Common myeloid progenitor, CD34-positive (primary cell): ENCODE data around the gene F10.
A peak's percentile ranks its signal among the peaks of the same experiment; 100 is the strongest.

Source experiments
- CTCF ChIA-PET: fragments of 350-600 bp; sonication (Branson Sonifier 250); formaldehyde crosslinking; loops from one replicate; lab custom pipeline; 2021; ENCODE audit warnings: antibody characterized with exemption; lab: Charles Lee
- POLR2A ChIA-PET: fragments of 350-600 bp; sonication (Branson Sonifier 250); formaldehyde crosslinking; loops from one replicate; lab custom pipeline; 2021; ENCODE audit warnings: antibody characterized with exemption; lab: Charles Lee
- DNase-seq, 3 donors: peaks; one replicate each; pipeline versions ENCODE4 v3.0.0 to v3.0.0-alpha.2; 2013
- H3K27ac ChIP-seq, 2 experiments: 1 replicate in 1 of 2; 2 replicates in 1 of 2; pipeline ENCODE4 v1.7.0; 2013; ENCODE audit warnings: inconsistent platforms in 2 of 2, low read length in 2 of 2, mild to moderate bottlenecking in 2 of 2, low read depth in 1 of 2, moderate library complexity in 1 of 2; ENCODE audit not compliant: severe bottlenecking in 2 of 2, insufficient read depth in 1 of 2, poor library complexity in 1 of 2
- H3K27me3 ChIP-seq, 5 experiments: replicated peaks in 2 of 5; 1 replicate in 3 of 5; 2 replicates in 2 of 5; pipeline versions ENCODE4 v1.6.1 to v1.7.0; 2013; ENCODE audit warnings: low read length in 4 of 5, mild to moderate bottlenecking in 2 of 5, moderate library complexity in 2 of 5, inconsistent platforms in 1 of 5; ENCODE audit not compliant: insufficient read depth in 5 of 5, control insufficient read depth in 4 of 5
- H3K36me3 ChIP-seq, 4 experiments: 1 replicate in 2 of 4; 2 replicates in 2 of 4; pipeline versions ENCODE4 v1.6.1 to v1.7.0; 2013; ENCODE audit warnings: low read length in 3 of 4, control low read depth in 1 of 4, mild to moderate bottlenecking in 1 of 4; ENCODE audit not compliant: control insufficient read depth in 4 of 4, insufficient read depth in 4 of 4
- H3K4me1 ChIP-seq, 4 experiments: 1 replicate in 3 of 4; 2 replicates in 1 of 4; pipeline versions ENCODE4 v1.6.1 to v1.7.1; 2013; ENCODE audit warnings: low read length in 3 of 4, mild to moderate bottlenecking in 3 of 4, control low read depth in 1 of 4, inconsistent platforms in 1 of 4, moderate library complexity in 1 of 4; ENCODE audit not compliant: control insufficient read depth in 4 of 4, insufficient read depth in 4 of 4; ENCODE audit errors: control extremely low read depth in 1 of 4
- H3K4me3 ChIP-seq, 7 experiments: 1 replicate in 4 of 7; 2 replicates in 3 of 7; pipeline versions ENCODE4 v1.5.1 to v1.7.0; 2013; ENCODE audit warnings: mild to moderate bottlenecking in 7 of 7, low read length in 6 of 7, moderate library complexity in 6 of 7, inconsistent platforms in 2 of 7, low read depth in 2 of 7, control low read depth in 1 of 7; ENCODE audit not compliant: insufficient read depth in 4 of 7, control insufficient read depth in 1 of 7; ENCODE audit errors: extremely low read depth in 1 of 7
- H3K9me3 ChIP-seq, 5 experiments: 1 replicate in 4 of 5; 2 replicates in 1 of 5; pipeline versions ENCODE4 v1.6.1 to v1.7.1; 2013; ENCODE audit warnings: low read length in 4 of 5, mild to moderate bottlenecking in 2 of 5, inconsistent platforms in 1 of 5, low read depth in 1 of 5, moderate library complexity in 1 of 5; ENCODE audit not compliant: control insufficient read depth in 4 of 5, insufficient read depth in 2 of 5; ENCODE audit errors: control extremely low read depth in 1 of 5
- WGBS: methylation state at CpG from one replicate; pipeline ENCODE4 v1.1.5; 2013; ENCODE audit not compliant: insufficient coverage; 5-methylcytosine and 5-hydroxymethylcytosine counted together

The F10 gene

DNA sequence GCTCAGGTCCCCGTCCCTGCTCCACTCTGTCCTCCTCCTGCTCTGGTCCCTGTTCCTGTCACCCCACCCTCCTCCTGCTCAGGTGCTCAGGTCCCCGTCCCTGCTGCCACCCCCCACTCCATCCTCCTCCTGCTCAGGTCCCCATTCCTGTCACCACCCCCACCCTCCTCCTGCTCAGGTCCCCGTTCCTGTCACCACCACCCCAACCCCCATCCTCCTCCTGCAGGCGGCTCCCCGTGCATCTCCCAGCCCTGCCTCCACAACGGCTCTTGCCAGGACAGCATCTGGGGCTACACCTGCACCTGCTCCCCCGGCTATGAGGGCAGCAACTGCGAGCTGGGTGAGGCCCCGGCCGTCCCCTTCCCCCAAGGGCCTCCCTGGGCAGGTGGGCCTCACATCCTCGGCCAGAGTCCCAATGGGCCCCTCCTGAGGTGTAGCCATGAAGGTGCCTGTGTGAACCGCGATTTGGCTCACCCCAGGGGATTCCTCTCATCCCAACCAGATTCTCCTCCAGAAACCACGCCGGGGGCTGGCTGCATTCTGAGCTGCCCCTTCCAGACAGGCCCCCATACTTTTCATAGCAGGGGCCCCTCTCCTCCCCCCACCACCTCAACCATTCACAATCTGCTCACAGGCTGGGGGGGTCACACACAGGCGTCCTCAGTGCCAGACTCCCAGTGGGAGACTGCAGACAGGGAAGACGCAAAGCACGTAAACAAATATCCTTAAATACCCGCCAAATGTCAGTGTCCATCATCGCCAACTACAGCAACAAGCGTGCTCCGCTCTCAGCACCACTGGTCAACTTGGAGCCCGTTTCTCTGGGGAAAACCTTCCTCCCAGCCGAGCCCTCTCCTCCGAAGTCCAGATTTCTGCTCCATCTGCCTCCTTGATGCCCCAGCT, 40.4 kb downstream of the F10 start:
- ChIA-PET POLR2A (no interaction called here), CTCF (no interaction called here)
- peaks cover 0 to 2% (median under 1%) of the 10 kb centered on the region in 4 experiments for H3K36me3 ChIP-seq
- no peak overlapping the region for H3K4me3 ChIP-seq
- peaks cover 0 to 14% (median 4%) of the 10 kb centered on the region in 5 experiments for H3K27me3 ChIP-seq
- 70% methylated on average over 17 of the region's 25 CpGs for WGBS
- peaks cover 0 to 14% (median 7%) of the 10 kb centered on the region in 4 experiments for H3K4me1 ChIP-seq
- no peak overlapping the region for H3K27ac ChIP-seq
- H3K9me3 ChIP-seq, result peaks cover 0 to 2% (median 0%) of the 10 kb centered on the region in 5 experiments
- DNase-seq, result no peak

DNA sequence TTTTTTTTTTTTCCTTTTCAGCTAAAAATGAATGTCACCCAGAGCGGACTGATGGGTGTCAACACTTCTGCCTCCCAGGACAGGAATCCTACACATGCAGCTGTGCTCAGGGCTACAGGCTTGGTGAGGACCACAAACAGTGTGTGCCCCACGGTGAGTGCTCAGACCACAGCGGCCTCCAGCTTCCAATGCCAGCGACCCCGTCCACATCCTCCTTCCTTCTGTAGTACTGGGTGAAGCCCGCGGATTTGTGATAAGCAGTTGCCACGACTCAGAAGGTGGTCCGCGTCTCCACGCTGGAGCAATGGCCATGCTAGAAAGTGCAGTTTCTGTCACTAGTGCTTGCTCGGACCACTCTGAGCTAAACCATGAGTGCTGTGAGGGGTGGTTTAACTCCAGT, 41.9 kb downstream of the F10 start:
- WGBS, result 36% methylated on average over 10 of the region's 12 CpGs
- Histone ChIP-seq H3K27ac (no peak overlapping the region), H3K9me3 (peaks cover 0 to 3% (median 2%) of the 10 kb centered on the region in 5 experiments), H3K36me3 (peaks cover 0 to 6% (median 3%) of the 10 kb centered on the region in 4 experiments), H3K4me1 (peaks cover 0 to 14% (median 7%) of the 10 kb centered on the region in 4 experiments), H3K27me3 (peaks cover 0 to 14% (median 4%) of the 10 kb centered on the region in 5 experiments), H3K4me3 (peak overlapping the region in 1 of 7 experiments; percentile 28)
- ChIA-PET CTCF (interaction anchor here (0.6 to 0.8 kb wide), 2 partner anchors 17 to 276 kb away, joined by 3 read pairs; no protein-coding TSS in a partner anchor), POLR2A (no interaction called here)
- peak; percentile 19 to 86 (median 40) for DNase-seq

GRCh38 chr13:113166266-113166665, 43.7 kb downstream of the F10 start:
- H3K27ac ChIP-seq, result no peak overlapping the region
- DNase-seq, result no peak
- H3K27me3 ChIP-seq, result peaks cover 0 to 9% (median 4%) of the 10 kb centered on the region in 5 experiments
- CTCF ChIA-PET, result interaction anchor here (1.2 kb wide), 1 partner anchor 13 kb away, joined by 3 read pairs; no protein-coding TSS in a partner anchor
- WGBS, result 74% methylated on average over 5 of the region's 10 CpGs
- peaks cover 0 to 25% (median 11%) of the 10 kb centered on the region in 4 experiments for H3K4me1 ChIP-seq
- H3K36me3 ChIP-seq, result peaks cover 2 to 13% (median 4%) of the 10 kb centered on the region in 4 experiments
- no peak overlapping the region for H3K4me3 ChIP-seq
- H3K9me3 ChIP-seq, result peaks cover 0 to 3% (median 2%) of the 10 kb centered on the region in 5 experiments
- POLR2A ChIA-PET, result no interaction called here

GRCh38 chr13:113166681-113167080, 44.1 kb downstream of the F10 start:
- POLR2A ChIA-PET, result no interaction called here
- CTCF ChIA-PET, result no interaction called here
- no peak overlapping the region for H3K27ac ChIP-seq
- no peak overlapping the region for H3K4me3 ChIP-seq
- DNase-seq, result no peak
- peaks cover 0 to 24% (median 10%) of the 10 kb centered on the region in 4 experiments for H3K4me1 ChIP-seq
- peaks cover 0 to 6% (median 3%) of the 10 kb centered on the region in 5 experiments for H3K27me3 ChIP-seq
- H3K36me3 ChIP-seq, result peaks cover 4 to 17% (median 5%) of the 10 kb centered on the region in 4 experiments
- peaks cover 0 to 3% (median 2%) of the 10 kb centered on the region in 5 experiments for H3K9me3 ChIP-seq
- WGBS, result 85% methylated on average over 3 of the region's 5 CpGs

- H3K27ac ChIP-seq, result no peak overlapping the region
- H3K4me1 ChIP-seq, result peaks cover 0 to 24% (median 10%) of the 10 kb centered on the region in 4 experiments
- H3K9me3 ChIP-seq, result peaks cover 0 to 3% (median 2%) of the 10 kb centered on the region in 5 experiments
- no peak overlapping the region for H3K4me3 ChIP-seq
- CTCF ChIA-PET, result no interaction called here
- peaks cover 4 to 21% (median 6%) of the 10 kb centered on the region in 4 experiments for H3K36me3 ChIP-seq
- no peak for DNase-seq
- peaks cover 0 to 6% (median 3%) of the 10 kb centered on the region in 5 experiments for H3K27me3 ChIP-seq
- 97% methylated on average over 8 of the region's 10 CpGs for WGBS
- POLR2A ChIA-PET, result no interaction called here
These were observed 44.6 kb downstream of the F10 start for GRCh38 chr13:113167155-113167554.

DNA sequence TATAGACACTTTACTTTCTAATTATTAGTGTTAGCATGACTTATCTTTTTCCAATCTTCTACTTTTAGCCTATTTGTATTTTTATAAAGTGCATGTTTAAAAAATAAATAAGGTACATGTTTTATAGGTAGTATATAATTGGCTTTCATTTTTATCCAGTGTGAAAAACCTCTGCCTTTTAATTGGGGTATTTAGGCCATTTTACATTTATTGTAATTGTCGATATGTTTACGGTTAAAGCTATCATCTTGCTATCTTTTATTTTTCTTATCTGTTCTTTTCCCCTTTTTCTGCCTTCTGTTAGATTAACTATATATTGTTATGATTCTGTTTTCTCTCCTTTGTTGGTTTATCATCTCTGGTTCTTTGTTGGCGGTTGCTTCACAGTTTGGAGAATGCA, 45.0 kb downstream of the F10 start:
- Histone ChIP-seq H3K27me3 (peaks cover 0 to 5% (median 3%) of the 10 kb centered on the region in 5 experiments), H3K36me3 (peaks cover 5 to 26% (median 9%) of the 10 kb centered on the region in 4 experiments), H3K4me3 (no peak overlapping the region), H3K9me3 (peaks cover 0 to 3% (median 2%) of the 10 kb centered on the region in 5 experiments), H3K4me1 (peaks cover 0 to 24% (median 10%) of the 10 kb centered on the region in 4 experiments), H3K27ac (no peak overlapping the region)
- CTCF ChIA-PET, result no interaction called here
- POLR2A ChIA-PET, result no interaction called here
- no peak for DNase-seq
- WGBS, result no CpG with 5 or more reads among the region's 3 CpGs
